Spleen (tissue), 11 donors: ENCODE data around the gene PRKCH. TPM values are rescaled to one million over a fixed set of nuclear protein-coding genes. Genes with fewer than 3 reads are reported as not detected.

Experiments used
- DNase-seq: peaks from one replicate; pipeline ENCODE4 v3.0.0-alpha.2; 2020
- H3K27ac ChIP-seq, 8 donors: fragments of 200-600 bp; sonication (generic) in 7 of 8; 1 replicate in 4 of 8; 2 replicates in 4 of 8; pipeline versions ENCODE4 v1.5.0 to v1.8.0; 2016 to 2021; ENCODE audit warnings: inconsistent platforms in 4 of 8, mild to moderate bottlenecking in 4 of 8, moderate library complexity in 1 of 8
- H3K27me3 ChIP-seq, 7 donors: fragments of 200-600 bp; sonication (generic) in 6 of 7; replicated peaks in 1 of 7; 1 replicate in 4 of 7; 2 replicates in 3 of 7; pipeline versions ENCODE4 v1.5.0 to v1.8.0; 2016 to 2021; ENCODE audit warnings: inconsistent platforms in 3 of 7, mild to moderate bottlenecking in 1 of 7
- H3K36me3 ChIP-seq, 6 donors: fragments of 200-600 bp; sonication (generic) in 5 of 6; 1 replicate in 4 of 6; 2 replicates in 2 of 6; pipeline versions ENCODE4 v1.5.0 to v1.8.0; 2016 to 2021; ENCODE audit warnings: inconsistent platforms in 2 of 6
- H3K4me1 ChIP-seq, 6 donors: fragments of 200-600 bp; sonication (generic) in 5 of 6; 1 replicate in 3 of 6; 2 replicates in 3 of 6; pipeline versions ENCODE4 v1.5.0 to v1.8.0; 2016 to 2021; ENCODE audit warnings: inconsistent platforms in 3 of 6
- H3K4me3 ChIP-seq, 8 donors: fragments of 200-600 bp; sonication (generic) in 7 of 8; 1 replicate in 4 of 8; 2 replicates in 4 of 8; pipeline versions ENCODE4 v1.5.0 to v1.8.0; 2016 to 2021; ENCODE audit warnings: inconsistent platforms in 4 of 8, mild to moderate bottlenecking in 4 of 8, moderate library complexity in 2 of 8
- H3K9me3 ChIP-seq, 8 donors: fragments of 200-600 bp; sonication (generic) in 7 of 8; 1 replicate in 4 of 8; 2 replicates in 4 of 8; pipeline versions ENCODE4 v1.5.0 to v1.8.0; 2016 to 2021; ENCODE audit warnings: inconsistent platforms in 4 of 8
- POLR2A ChIP-seq, 3 donors: fragments of 450-650 bp; IDR thresholded peaks; one replicate each; pipeline ENCODE4 v1.5.1; 2017; ENCODE audit warnings: antibody characterized with exemption in 3 of 3, mild to moderate bottlenecking in 1 of 3
- POLR2AphosphoS5 ChIP-seq, 3 donors: sonication (generic); formaldehyde crosslinking; IDR thresholded peaks; one replicate each; pipeline ENCODE4 v1.5.1; 2017; ENCODE audit warnings: antibody characterized with exemption in 3 of 3
- WGBS, 5 donors: extraction: QIAGEN DNeasy Blood & Tissue Kit in 3 of 5; methylation state at CpG; one replicate each; pipeline versions ENCODE4 v1.1.5 to v1.1.7; 2013 to 2018; 5-methylcytosine and 5-hydroxymethylcytosine counted together
- intact Hi-C: fragments of 100-400 bp; cut with DNase I; formaldehyde crosslinking; loops from one replicate; pipeline ENCODE4 v1.15.0; 2023; ENCODE audit warnings: low total_unique reads
- polyA plus RNA-seq, 3 donors: library from polyadenylated mRNA; stranded (reverse); fragments of 200-250 nt; gene quantifications; one replicate each; pipeline ENCODE4 v1.2.1, GENCODE V29; 2013
- total RNA-seq, 7 donors: library from RNA; depleted of rRNA in 3 of 7; stranded (reverse); fragments of >200 nt in 3 of 7; fragmentation: NEBNext Ultra II Directional in 4 of 7; extraction: Animal tissue kit (Norgen Biotek cat#: 25700) in 4 of 7; gene quantifications; one replicate each; pipeline versions ENCODE4 v1.1.0 to v1.2.1, GENCODE V29; 2016 to 2021
- TF ChIP-seq, protein P1 (sequence below), 11 experiments: fragments of 200-600 bp in 7 of 11; fragments of 450-650 bp in 4 of 11; sonication (generic) in 4 of 11; IDR thresholded peaks in 8 of 11; conservative IDR thresholded peaks in 3 of 11; 1 replicate in 7 of 11; 2 replicates in 4 of 11; pipeline versions ENCODE4 v1.4.0 to v1.8.0; 2016 to 2021; ENCODE audit warnings: antibody characterized with exemption in 11 of 11, inconsistent platforms in 4 of 11, mild to moderate bottlenecking in 1 of 11
- donor health status: healthy with polysubstance abuse.
- donor health status: DM: no; HTN: no; CAD: no; lungs with moderate emphysema.
- donor health status: DM: no; HTN: no; CAD: no.
- donor health status: Bipolar disorder and iron deficiency.
- donor health status: healthy.
- donor health status: DM: no; HTN: no; CAD: no.
- donor health status: DM: yes; HTN: yes; CAD: no.

Gene PRKCH
- total and polyA plus RNA-seq, 10 donors: 10.0 to 184 (median 105) TPM

DNA sequence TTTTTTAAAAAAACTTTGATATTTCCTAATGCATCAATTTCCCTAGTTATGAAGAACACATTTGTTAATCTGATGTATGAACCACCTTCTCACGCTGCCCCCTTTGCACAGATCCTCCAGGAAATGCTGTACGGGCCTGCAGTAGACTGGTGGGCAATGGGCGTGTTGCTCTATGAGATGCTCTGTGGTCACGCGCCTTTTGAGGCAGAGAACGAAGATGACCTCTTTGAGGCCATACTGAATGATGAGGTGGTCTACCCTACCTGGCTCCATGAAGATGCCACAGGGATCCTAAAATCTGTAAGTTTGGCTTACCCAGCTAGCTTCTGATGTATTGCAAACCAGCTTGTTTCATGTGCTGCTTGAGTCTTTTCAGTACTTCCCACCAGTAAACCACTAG, 208.9 kb downstream of the PRKCH start:
- Histone ChIP-seq H3K36me3 (peaks cover 0 to 48% (median 8%) of the 10 kb centered on the region in 6 donors), H3K4me3 (no peak overlapping the region), H3K27me3 (no peaks in the 10 kb centered on the region), H3K27ac (peak overlapping the region in 1 of 8 donors; percentile 69), H3K9me3 (no peaks in the 10 kb centered on the region), H3K4me1 (peaks cover 18 to 78% (median 51%) of the 10 kb centered on the region in 6 donors)
- no peak for DNase-seq
- intact Hi-C loops: no loop called here
- TF ChIP-seq, protein P1, sequence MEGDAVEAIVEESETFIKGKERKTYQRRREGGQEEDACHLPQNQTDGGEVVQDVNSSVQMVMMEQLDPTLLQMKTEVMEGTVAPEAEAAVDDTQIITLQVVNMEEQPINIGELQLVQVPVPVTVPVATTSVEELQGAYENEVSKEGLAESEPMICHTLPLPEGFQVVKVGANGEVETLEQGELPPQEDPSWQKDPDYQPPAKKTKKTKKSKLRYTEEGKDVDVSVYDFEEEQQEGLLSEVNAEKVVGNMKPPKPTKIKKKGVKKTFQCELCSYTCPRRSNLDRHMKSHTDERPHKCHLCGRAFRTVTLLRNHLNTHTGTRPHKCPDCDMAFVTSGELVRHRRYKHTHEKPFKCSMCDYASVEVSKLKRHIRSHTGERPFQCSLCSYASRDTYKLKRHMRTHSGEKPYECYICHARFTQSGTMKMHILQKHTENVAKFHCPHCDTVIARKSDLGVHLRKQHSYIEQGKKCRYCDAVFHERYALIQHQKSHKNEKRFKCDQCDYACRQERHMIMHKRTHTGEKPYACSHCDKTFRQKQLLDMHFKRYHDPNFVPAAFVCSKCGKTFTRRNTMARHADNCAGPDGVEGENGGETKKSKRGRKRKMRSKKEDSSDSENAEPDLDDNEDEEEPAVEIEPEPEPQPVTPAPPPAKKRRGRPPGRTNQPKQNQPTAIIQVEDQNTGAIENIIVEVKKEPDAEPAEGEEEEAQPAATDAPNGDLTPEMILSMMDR (IDR thresholded peaks at IDR 0.05 in 8 of 11, conservative IDR thresholded peaks at IDR 0.05 in 3 of 11): no peak
- TF ChIP-seq POLR2AphosphoS5 (IDR thresholded peaks at IDR 0.05) (peak in 1 of 3 donors; percentile 11), POLR2A (IDR thresholded peaks at IDR 0.05) (no peak)
- WGBS, 5 donors: 80 to 90% (median 88%) methylated on average over 6 of the region's 6 CpGs

DNA sequence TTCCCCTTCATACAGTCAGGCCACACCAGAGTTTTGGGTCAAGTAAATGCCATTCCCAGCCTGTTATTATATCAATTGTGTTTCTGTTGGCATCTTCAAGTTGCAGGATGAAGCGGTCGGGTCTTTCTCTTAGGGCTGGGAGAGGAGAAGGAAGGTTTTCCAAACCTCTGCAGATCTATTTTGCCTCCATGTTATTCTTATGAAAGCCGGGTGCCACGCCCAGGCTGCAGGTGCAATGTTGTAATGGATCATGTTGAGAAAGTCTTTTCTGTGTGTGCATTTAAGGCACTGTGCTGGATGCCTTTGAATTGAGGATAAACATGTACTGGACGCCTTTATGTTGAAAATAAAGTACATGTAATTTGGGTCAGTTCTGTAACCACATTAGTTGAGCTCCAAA, 209.5 kb downstream of the PRKCH start:
- intact Hi-C loops: no loop called here
- DNase-seq: no peak
- peaks cover 0 to 54% (median 8%) of the 10 kb centered on the region in 6 donors for H3K36me3 ChIP-seq
- TF ChIP-seq, protein P1 (IDR thresholded peaks at IDR 0.05 in 8 of 11, conservative IDR thresholded peaks at IDR 0.05 in 3 of 11): no peak
- TF ChIP-seq POLR2A (IDR thresholded peaks at IDR 0.05) (no peak), POLR2AphosphoS5 (IDR thresholded peaks at IDR 0.05) (no peak)
- peak overlapping the region in 5 of 8 donors; percentile 9 to 69 (median 41) for H3K27ac ChIP-seq
- no peaks in the 10 kb centered on the region for H3K27me3 ChIP-seq
- H3K4me3 ChIP-seq: no peak overlapping the region
- H3K9me3 ChIP-seq: no peaks in the 10 kb centered on the region
- WGBS, 5 donors: 85 to 95% (median 87%) methylated on average over 5 of the region's 5 CpGs
- peaks cover 12 to 72% (median 45%) of the 10 kb centered on the region in 6 donors for H3K4me1 ChIP-seq

DNA sequence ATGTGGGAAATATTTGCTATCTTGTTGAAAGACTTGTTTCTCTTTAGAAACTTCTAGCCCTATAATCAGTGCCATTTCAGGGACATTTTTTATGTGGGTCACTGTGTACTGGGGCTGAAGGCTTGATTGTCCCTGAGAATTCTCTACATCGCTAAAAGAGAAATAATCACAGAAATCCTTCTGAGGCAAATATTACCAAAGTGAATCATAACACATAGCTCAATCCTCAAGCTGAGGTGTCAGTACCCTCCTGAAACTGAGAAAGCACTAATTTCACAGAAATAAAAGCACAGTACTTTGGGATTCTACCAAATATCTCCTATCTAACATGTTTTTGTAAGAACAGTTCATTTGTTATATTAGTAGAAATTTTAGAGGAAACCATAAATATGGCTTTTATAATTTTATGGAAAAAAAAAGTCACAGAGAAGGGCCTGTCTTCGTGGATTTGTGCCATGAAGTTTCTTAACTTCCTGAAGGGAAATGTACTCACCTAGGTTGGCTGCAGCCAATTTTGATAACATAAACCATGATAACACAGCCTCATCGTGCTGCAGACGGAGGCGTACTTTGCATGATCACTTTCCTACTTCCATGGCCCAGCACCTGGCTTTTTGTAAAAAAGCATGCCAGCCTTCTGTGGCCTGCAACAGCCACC, 210.2 kb downstream of the PRKCH start:
- no peak for TF ChIP-seq POLR2A (IDR thresholded peaks at IDR 0.05)
- no peak for TF ChIP-seq POLR2AphosphoS5 (IDR thresholded peaks at IDR 0.05)
- TF ChIP-seq, protein P1 (IDR thresholded peaks at IDR 0.05 in 8 of 11, conservative IDR thresholded peaks at IDR 0.05 in 3 of 11): no peak
- no peak overlapping the region for H3K4me3 ChIP-seq
- intact Hi-C loops: no loop called here
- no peak for DNase-seq
- no peaks in the 10 kb centered on the region for H3K27me3 ChIP-seq
- H3K36me3 ChIP-seq: peaks cover 0 to 61% (median 8%) of the 10 kb centered on the region in 6 donors
- H3K9me3 ChIP-seq: no peaks in the 10 kb centered on the region
- peak overlapping the region in 7 of 8 donors; percentile 5 to 69 (median 41) for H3K27ac ChIP-seq
- H3K4me1 ChIP-seq: peaks cover 8 to 66% (median 39%) of the 10 kb centered on the region in 6 donors
- WGBS, 5 donors: 38 to 53% (median 41%) methylated on average over 5 of the region's 5 CpGs

- DNase-seq: no peak
- Histone ChIP-seq H3K4me3 (no peak overlapping the region), H3K27ac (peak overlapping the region in 7 of 8 donors; percentile 5 to 69 (median 41)), H3K36me3 (peaks cover 0 to 64% (median 8%) of the 10 kb centered on the region in 6 donors), H3K9me3 (no peaks in the 10 kb centered on the region), H3K27me3 (no peaks in the 10 kb centered on the region), H3K4me1 (peaks cover 8 to 66% (median 35%) of the 10 kb centered on the region in 6 donors)
- TF ChIP-seq POLR2A (IDR thresholded peaks at IDR 0.05): no peak
- TF ChIP-seq POLR2AphosphoS5 (IDR thresholded peaks at IDR 0.05): no peak
- TF ChIP-seq, protein P1 (IDR thresholded peaks at IDR 0.05 in 8 of 11, conservative IDR thresholded peaks at IDR 0.05 in 3 of 11): no peak
- intact Hi-C loops: no loop called here
Observed at GRCh38 chr14:61532123-61532505, 210.7 kb downstream of the PRKCH start.
